HG03196 (cell line): Measurements from ENCODE around the gene GRID2.
"Not testable (repeated sequence)": the region's sequence is repeated elsewhere in the genome, so short reads cannot be mapped to it uniquely, and the experiment has no call there.

ENCODE experiments used
- ATAC-seq: cut with Tn5 transposase; IDR thresholded peaks from one replicate; pipeline ENCODE4 v1.9.1; 2021; ENCODE audit not compliant: unreplicated experiment

The GRID2 gene

DNA sequence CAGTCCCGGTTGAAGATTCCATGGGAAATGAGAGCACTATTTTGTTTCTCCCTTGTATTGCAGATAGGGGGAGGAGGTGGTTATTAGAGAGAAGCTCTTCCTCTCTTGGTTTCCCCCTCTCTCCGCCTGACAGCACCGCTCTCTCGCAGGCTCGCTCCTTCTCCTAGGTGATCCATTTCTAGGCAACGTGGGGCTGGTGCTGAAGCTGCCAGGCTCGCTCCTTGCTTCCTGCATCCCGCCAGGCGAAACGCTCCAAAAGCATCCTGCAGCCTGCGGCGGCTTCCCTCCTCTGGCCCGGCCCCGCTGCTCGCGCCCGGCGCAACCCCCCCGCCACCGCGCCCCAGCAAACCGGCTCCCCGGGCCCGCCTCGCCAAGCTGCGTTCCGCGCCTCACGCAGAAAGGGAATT lies at the start of gene GRID2:
Gene GRID2 (plus strand): TSS at position 346 of the 407 bp plus-strand sequence.
- ATAC-seq: no peak

DNA sequence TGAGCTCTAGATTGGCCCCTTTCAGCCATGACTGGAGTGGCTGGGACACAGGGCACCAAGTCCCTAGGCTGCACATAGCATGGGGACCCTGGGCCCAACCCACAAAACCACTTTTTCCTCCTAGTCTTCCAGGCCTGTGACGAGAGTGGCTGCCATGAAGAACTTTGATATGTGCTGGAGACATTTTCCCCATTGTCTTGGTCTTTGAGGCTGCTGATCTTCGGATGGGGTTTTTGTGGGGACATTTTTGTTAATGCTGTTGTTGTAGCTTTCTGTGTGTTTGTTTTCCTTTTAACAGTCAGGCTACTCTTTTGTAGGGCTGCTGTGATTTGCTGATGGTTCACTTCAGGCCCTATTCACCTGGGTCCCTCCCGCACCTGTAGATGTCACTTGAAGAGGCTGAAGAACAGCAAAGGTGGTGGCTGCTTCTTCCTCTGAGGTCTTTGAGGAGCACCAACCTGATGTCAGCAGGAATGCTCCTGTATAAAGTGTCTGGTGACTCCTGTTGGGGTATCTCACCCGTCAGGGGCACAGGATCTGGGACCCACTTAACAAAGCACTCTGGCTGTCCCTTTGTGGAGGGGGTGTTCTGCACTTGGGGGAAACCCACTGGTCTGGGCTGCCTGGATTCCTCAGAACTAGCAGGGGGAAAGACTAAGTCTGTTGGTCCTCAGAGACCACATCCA lies 49.6 kb upstream of the GRID2 start:
- ATAC-seq: no peak

- no peak for ATAC-seq
Measured at GRCh38 chr4:92254767-92255442, 48.9 kb upstream of the GRID2 start.

DNA sequence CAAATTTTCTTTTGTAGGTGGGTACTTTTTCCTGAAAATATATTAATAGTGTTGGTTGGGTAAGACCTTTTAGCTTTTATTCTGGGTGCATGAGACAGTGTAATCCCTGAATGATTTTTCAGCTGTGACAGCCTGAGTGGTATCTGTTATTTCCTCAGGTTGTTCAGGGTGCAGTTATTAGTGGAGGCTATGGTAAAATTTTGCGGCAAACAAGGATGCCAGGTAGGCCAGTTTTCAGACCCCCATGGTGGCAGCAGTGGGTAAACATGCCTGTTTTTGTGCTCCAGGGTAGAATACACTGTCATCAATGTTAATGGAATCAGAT lies 47.9 kb upstream of the GRID2 start:
- ATAC-seq: no peak

GRCh38 chr4:92257931-92258857 lies 45.6 kb upstream of the GRID2 start:
- no peak for ATAC-seq

- ATAC-seq: no peak
Measured at GRCh38 chr4:92261256-92261655, 42.5 kb upstream of the GRID2 start.

- ATAC-seq: no peak
Measured at GRCh38 chr4:92262371-92262770, 41.4 kb upstream of the GRID2 start.

DNA sequence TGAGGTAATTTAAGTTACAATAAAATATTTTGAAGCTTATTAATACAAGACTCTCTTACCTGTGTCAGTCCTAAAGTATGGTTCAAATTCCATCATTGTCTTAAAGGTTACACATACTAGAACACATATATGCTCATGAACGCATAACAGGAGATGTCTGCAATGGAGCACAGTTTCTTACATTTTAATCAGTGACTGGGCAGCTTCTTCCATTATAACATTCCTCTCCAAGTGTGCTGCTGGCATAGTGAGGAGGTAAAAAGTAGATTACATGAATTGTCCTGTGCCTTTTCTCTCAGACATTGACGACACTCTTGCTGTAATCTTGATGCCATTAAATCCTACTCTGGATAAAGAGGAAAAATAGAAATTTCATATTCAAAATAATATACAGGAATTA lies 40.8 kb upstream of the GRID2 start:
- no peak for ATAC-seq

- no peak for ATAC-seq
Measured at GRCh38 chr4:92263575-92263974, 40.2 kb upstream of the GRID2 start.

- no peak for ATAC-seq
Measured at GRCh38 chr4:92264163-92264562, 39.6 kb upstream of the GRID2 start.

GRCh38 chr4:92265021-92265420 lies 38.7 kb upstream of the GRID2 start:
- no peak for ATAC-seq

DNA sequence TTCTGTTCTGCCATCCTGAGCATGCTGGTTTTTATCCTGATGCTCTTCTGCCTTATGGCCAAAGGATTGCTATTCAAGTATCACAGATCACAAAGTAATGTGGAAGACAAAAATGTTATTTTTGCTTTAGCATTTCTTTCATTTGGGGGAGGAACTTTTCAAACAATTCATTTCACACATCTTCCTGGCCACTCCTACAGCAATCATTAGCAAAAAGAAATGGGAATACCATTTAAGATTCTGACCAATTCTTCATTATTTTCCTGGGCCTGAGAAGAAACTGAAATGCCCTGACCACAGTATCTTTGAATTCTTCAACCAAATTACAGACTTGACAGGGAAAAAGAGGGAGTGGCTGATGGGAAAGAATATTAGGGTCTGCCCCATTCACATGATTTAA lies 38.0 kb upstream of the GRID2 start:
- ATAC-seq: no peak

DNA sequence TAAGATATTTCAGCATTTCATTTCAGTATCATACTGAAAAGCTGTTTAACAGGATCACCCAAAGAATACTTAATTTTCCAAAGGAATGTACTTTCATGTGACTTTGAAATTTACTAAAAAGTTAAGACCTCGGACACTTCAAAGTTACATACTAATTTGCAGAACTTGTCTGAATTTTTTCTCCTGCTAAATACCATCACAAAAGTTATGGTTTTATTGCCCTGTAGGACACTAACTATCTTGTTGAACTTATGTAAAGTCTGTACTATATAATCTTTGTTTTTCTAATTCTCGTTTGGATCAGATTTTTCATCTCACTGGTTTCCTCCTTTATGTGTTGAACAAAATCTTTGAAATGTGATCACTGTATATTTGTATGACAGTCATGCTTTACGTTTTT lies 37.2 kb upstream of the GRID2 start:
- no peak for ATAC-seq

- no peak for ATAC-seq
Measured at GRCh38 chr4:92268642-92269041, 35.1 kb upstream of the GRID2 start.

DNA sequence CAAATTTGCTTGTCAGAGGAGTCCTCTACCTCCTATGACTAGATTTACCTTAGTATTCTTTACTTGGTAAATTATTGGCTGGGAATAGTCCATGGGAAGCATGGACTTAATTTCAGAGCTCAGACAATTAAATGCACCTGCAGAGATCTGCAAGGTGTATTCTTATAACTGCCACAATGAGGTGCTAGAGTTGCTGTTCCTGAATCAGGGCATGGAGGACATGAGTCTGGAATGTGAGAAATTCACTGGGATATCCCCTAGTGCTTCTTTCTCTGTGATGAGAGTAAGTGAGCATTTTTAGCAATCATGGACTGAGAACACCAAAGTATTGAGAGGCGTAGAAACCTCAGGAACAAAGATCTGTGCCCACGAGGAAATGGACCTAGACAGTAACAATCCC lies 32.9 kb upstream of the GRID2 start:
- ATAC-seq: no peak

DNA sequence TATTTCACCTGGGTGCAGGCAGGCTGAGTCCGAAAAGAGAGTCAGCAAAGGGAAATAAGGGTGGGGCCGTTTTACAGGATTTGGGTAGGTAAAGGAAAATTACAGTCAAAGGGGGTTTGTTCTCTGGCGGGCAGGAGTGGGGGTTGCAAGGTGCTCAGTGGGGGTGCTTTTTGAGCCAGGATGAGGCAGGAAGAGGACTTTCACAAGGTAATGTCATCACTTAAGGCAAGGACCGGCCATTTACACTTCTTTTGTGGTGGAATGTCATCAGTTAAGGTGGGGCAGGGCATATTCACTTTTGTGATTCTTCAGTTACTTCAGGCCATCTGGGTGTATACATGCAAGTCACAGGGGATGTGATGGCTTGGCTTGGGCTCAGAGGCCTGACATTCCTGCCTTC lies 32.2 kb upstream of the GRID2 start:
- not testable (repeated sequence) for ATAC-seq

DNA sequence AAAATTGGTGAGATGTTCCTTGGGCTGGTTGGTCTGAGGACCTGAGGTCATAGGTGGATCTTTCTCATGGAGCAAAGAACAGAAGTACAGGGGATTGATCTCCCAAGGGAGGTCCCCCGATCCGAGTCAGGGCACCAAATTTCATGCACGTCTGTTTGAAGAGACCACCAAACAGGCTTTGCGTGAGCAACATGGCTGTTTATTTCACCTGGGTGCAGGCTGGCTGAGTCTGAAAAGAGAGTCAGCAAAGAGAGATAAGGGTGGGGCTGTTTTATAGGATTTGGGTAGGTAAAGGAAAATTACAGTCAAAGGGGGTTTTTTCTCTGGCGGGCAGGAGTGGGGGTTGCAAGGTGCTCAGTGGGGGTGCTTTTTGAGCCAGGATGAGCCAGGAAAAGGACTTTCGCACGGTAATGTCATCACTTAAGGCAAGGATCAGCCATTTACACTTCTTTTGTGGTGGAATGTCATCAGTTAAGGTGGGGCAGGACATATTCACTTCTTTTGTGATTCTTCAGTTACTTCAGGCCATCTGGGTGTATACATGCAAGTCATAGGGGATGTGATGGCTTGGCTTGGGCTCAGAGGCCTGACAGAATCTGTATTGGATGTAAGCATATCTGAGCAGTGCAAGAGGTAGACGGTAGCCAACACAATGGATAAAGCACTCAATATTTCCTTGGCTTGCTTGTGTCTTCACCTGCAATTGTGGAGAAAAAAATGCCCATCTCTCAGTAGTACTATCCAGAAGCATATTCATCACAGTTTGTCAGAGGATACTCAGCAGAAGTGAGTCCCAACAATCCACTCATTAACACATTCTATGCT lies 26.5 kb upstream of the GRID2 start:
- not testable (repeated sequence) for ATAC-seq

DNA sequence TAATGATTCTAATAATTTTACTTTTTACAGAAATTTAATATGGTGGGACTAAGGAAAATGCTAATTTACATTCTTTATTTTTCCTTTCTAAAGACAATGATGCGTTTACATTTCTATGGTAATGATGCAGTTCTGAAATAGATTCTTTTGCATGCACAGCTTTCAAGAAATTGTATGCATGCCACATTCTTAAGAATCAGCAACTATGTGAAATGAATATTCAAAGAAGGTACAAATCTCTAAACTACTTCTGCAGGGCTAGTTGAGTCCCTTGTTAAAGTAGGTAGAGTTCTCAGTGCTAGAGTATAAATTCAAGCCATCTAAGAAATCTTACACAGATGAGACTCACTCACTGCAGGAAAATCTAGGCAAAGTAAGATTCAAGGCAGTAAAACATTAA lies 24.5 kb upstream of the GRID2 start:
- ATAC-seq: no peak

GRCh38 chr4:92299152-92299551 lies 4.6 kb upstream of the GRID2 start:
- no peak for ATAC-seq

DNA sequence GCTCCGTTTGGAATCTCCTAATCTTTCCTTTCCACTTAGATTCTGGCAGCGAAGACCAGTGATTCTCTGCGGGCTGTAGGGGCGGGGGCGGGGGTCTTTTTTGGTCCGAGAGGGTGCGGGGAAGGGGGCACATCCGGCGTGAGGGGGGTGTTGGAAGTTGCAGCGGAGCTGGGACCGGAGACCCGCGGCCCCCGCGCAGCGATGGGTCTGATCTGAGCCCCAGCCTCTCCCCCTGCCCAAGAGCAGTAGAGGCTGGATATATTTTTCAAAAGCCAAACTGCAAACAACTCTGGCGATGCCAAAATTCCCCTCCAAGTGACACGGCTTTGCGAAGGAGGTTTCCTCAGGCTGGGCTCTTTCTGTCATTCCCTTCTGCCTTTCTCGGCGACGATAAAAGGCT lies 355 bp downstream of the GRID2 start:
- no peak for ATAC-seq

DNA sequence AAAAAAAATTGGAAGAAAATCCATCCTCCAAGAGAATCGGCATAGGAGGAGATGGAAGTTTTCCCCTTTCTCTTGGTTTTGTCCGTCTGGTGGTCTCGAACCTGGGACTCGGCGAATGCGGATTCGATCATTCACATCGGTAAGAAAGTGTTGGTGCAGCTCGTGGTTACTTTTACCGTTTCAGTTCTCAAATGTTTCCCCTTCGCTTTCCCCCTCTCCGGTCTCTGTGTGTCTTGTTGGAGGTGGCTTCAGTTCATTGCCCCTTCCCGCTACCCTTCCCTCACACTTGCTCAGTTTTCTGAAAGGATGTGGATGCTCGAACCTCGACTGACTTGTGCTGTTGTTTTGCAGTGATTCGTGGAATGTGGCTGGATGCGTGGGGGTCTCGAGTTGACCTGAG lies 840 bp downstream of the GRID2 start:
- no peak for ATAC-seq
